Stimulated activated CD8-positive, alpha-beta memory T cell treated with anti-CD3 and anti-CD28 coated beads, Interleukin-4, amount 100 ng/mL, for 48 hours (primary cell): ENCODE results near the gene PBLD.

Experiments used
- DNase-seq: peaks from one replicate; pipeline ENCODE4 v3.0.0-alpha.2; 2020

The PBLD gene

GRCh38 chr10:68332259-68333057, at the start of gene PBLD:
PBLD (minus strand) TSS chr10:68332928; CDS start chr10:68306844, 26,084 bp downstream.
- DNase-seq = peak; percentile 74

GRCh38 chr10:68371604-68372003, 38.9 kb upstream of the PBLD start:
- no peak for DNase-seq

- DNase-seq = no peak
Measured at GRCh38 chr10:68367121-68367520, 34.4 kb upstream of the PBLD start.

- DNase-seq = no peak
Measured at GRCh38 chr10:68366600-68366999, 33.9 kb upstream of the PBLD start.

- DNase-seq = no peak
Measured at GRCh38 chr10:68365611-68366010, 32.9 kb upstream of the PBLD start.

GRCh38 chr10:68364101-68364886, 31.6 kb upstream of the PBLD start:
- DNase-seq = no peak

GRCh38 chr10:68362590-68362989, 29.9 kb upstream of the PBLD start:
- no peak for DNase-seq

GRCh38 chr10:68359189-68359588, 26.5 kb upstream of the PBLD start:
- no peak for DNase-seq

- DNase-seq = no peak
Measured at GRCh38 chr10:68353537-68353936, 20.8 kb upstream of the PBLD start.

- DNase-seq = peak; percentile 55
Measured at GRCh38 chr10:68348265-68348741, 15.6 kb upstream of the PBLD start.

GRCh38 chr10:68346774-68347173, 14.0 kb upstream of the PBLD start:
- DNase-seq = no peak

GRCh38 chr10:68345621-68346020, 12.9 kb upstream of the PBLD start:
- DNase-seq = no peak

- DNase-seq = no peak
Measured at GRCh38 chr10:68342909-68343516, 10.3 kb upstream of the PBLD start.

GRCh38 chr10:68340358-68341080, 7.8 kb upstream of the PBLD start:
- DNase-seq = no peak

GRCh38 chr10:68336754-68337351, 4.1 kb upstream of the PBLD start:
- DNase-seq = no peak

- no peak for DNase-seq
Measured at GRCh38 chr10:68334672-68335467, 2.1 kb upstream of the PBLD start.

GRCh38 chr10:68333440-68334431, 1.0 kb upstream of the PBLD start:
- DNase-seq = no peak

GRCh38 chr10:68333058-68333395, 299 bp upstream of the PBLD start:
- DNase-seq = no peak

- peak; percentile 98 for DNase-seq
Measured at GRCh38 chr10:68331455-68332258, 1.1 kb downstream of the PBLD start, which contains the start of gene HNRNPH3. HNRNPH3 (plus strand) TSS chr10:68332064; CDS start chr10:68337222, 5,158 bp downstream.
